ENCODE data around the gene EFHD2.

- TF ChIP-seq CTCF (IDR thresholded peaks at IDR 0.05) (no peak), POLR2A (IDR thresholded peaks at IDR 0.05) (no peak)
These were observed 19.2 kb downstream of the EFHD2 start for GRCh38 chr1:15428815-15429435.
